MM.1S (cell line): Measurements from ENCODE around the gene ACSS1.

Source experiments
- DNase-seq: peaks from one replicate; pipeline ENCODE4 v3.0.0-alpha.2; 2015
- H2AFZ ChIP-seq: fragments of 300-600 bp; sonication (generic); 2 replicates; pipeline ENCODE4 v1.6.0; 2016; ENCODE audit warnings: antibody characterized with exemption, low read length
- H3F3A ChIP-seq: fragments of 300-600 bp; sonication (generic); 2 replicates; pipeline ENCODE4 v1.6.1; 2016; ENCODE audit warnings: mild to moderate bottlenecking, antibody characterized with exemption, low read length, moderate library complexity, mixed read lengths; ENCODE audit not compliant: insufficient read depth
- H3K27ac ChIP-seq: fragments of 300-600 bp; sonication (generic); 2 replicates; pipeline ENCODE4 v1.5.1; 2016; ENCODE audit warnings: mild to moderate bottlenecking, low read length
- H3K27me3 ChIP-seq: fragments of 300-600 bp; sonication (generic); replicated peaks from 2 replicates; pipeline ENCODE4 v1.6.0; 2016; ENCODE audit warnings: low read length; ENCODE audit not compliant: insufficient read depth
- H3K36me3 ChIP-seq: fragments of 300-600 bp; sonication (generic); replicated peaks from 2 replicates; pipeline ENCODE4 v1.6.1; 2016; ENCODE audit warnings: mild to moderate bottlenecking, low read length, mixed read lengths; ENCODE audit not compliant: insufficient read depth
- H3K4me1 ChIP-seq: fragments of 300-600 bp; sonication (generic); 2 replicates; pipeline ENCODE4 v1.6.1; 2016; ENCODE audit warnings: low read length, mixed read lengths
- H3K4me2 ChIP-seq: fragments of 300-600 bp; sonication (generic); 2 replicates; pipeline ENCODE4 v1.6.0; 2016; ENCODE audit warnings: low read depth, low read length
- H3K4me3 ChIP-seq: fragments of 300-600 bp; sonication (generic); 2 replicates; pipeline ENCODE4 v1.5.1; 2016; ENCODE audit warnings: low read length, mixed read lengths
- H3K79me2 ChIP-seq: fragments of 300-600 bp; sonication (generic); 2 replicates; pipeline ENCODE4 v1.6.1; 2016; ENCODE audit warnings: mixed run types, low read length, mixed read lengths
- H3K9ac ChIP-seq: fragments of 300-600 bp; sonication (generic); 2 replicates; pipeline ENCODE4 v1.6.1; 2016; ENCODE audit warnings: low read length, mixed read lengths
- H3K9me2 ChIP-seq: fragments of 300-600 bp; sonication (generic); replicated peaks from 2 replicates; pipeline ENCODE4 v1.6.1; 2016; ENCODE audit warnings: mild to moderate bottlenecking, low read length, mixed read lengths; ENCODE audit not compliant: insufficient read depth
- H3K9me3 ChIP-seq: fragments of 300-600 bp; sonication (generic); replicated peaks from 2 replicates; pipeline ENCODE4 v1.6.1; 2016; ENCODE audit warnings: mild to moderate bottlenecking, low read length, mixed read lengths; ENCODE audit not compliant: insufficient read depth
- H4K20me1 ChIP-seq: fragments of 300-600 bp; sonication (generic); 2 replicates; pipeline ENCODE4 v1.6.1; 2016; ENCODE audit warnings: mild to moderate bottlenecking, low read length, moderate library complexity, mixed read lengths; ENCODE audit not compliant: insufficient read depth
- CTCF ChIP-seq: fragments of 300-600 bp; sonication (generic); IDR thresholded peaks from 2 replicates; pipeline ENCODE4 v1.5.1; 2016; ENCODE audit warnings: antibody characterized with exemption, low read length, mixed read lengths
- EZH2 ChIP-seq: fragments of 300-600 bp; sonication (generic); optimal IDR thresholded peaks from 2 replicates; pipeline ENCODE3; 2017; ENCODE audit warnings: low read depth, mild to moderate bottlenecking, antibody characterized with exemption, low read length, mixed read lengths
- EZH2phosphoT487 ChIP-seq: fragments of 300-600 bp; sonication (generic); IDR thresholded peaks from 2 replicates; pipeline ENCODE4 v1.6.1; 2018; ENCODE audit warnings: antibody characterized with exemption, low read length

The ACSS1 gene

GRCh38 chr20:25053255-25054031 lies 4.5 kb downstream of the ACSS1 start:
- Histone ChIP-seq H3K27ac (peak overlapping the region; percentile 60; the same call in 1 of the 2 replicates), H3K9me2 (no peaks in the 10 kb centered on the region), H3K4me2 (peak overlapping the region; percentile 99), H3K4me3 (peak overlapping the region; percentile 31; the same call in 1 of the 2 replicates), H3K9ac (peak overlapping the region; percentile 15; the same call in 1 of the 2 replicates), H3F3A (peaks cover 42% of the 10 kb centered on the region), H4K20me1 (no peaks in the 10 kb centered on the region), H2AFZ (no peak overlapping the region), H3K27me3 (no peaks in the 10 kb centered on the region), H3K9me3 (no peaks in the 10 kb centered on the region), H3K4me1 (peaks cover 43% of the 10 kb centered on the region), H3K36me3 (no peaks in the 10 kb centered on the region), H3K79me2 (peaks cover 93% of the 10 kb centered on the region)
- peak; percentile 42 for DNase-seq
- TF ChIP-seq EZH2phosphoT487: no peak
- no peak for TF ChIP-seq EZH2
- no peak for TF ChIP-seq CTCF

DNA sequence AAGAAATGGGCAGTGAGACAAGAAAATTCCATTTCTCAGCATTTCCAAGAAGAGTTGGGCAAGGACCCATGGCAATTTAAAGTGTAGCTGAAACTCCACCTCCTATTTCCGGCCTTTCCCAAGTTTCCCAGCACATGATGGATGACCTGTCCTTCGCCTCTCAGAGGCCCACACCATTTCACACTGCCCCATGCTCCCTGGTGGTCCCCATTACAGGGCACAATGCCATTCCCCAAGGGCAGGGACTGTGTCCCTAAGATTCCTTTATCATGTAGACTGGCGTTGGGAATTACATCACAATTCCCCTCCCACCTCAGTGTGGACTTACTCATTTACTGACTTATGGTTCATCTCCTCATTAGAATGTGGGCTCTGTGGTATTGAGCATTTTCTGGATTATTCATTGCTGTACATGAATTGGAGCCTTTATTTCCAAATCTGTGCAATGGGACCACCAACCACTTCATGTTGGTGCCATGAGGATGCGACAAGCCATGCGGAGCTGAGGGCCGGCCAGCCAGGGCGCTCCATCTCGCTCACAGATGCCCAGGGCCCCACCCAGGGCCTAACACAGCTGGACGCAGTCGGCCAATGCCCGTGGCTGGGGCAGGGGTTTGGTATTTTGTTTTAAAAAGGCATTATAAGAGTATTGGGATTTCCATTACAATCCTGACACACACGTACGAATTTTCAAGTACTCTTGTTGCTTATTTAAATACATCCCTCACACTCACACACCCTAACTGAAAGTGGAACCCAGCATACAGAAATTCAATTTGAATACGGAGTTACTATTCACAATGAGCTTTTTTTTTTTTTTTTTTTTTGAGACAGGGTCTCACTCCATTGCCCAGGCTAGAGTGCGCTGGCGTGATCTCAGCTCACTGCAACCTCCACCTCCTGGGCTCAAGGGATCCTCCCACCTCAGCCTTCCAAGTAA lies 5.4 kb downstream of the ACSS1 start:
- TF ChIP-seq EZH2phosphoT487 (no peak), EZH2 (no peak), CTCF (no peak)
- H3K4me1 ChIP-seq: peaks cover 41% of the 10 kb centered on the region
- DNase-seq: no peak
- H3K9me3 ChIP-seq: no peaks in the 10 kb centered on the region
- peaks cover 41% of the 10 kb centered on the region for H3F3A ChIP-seq
- H3K4me3 ChIP-seq: no peak overlapping the region
- peaks cover 99% of the 10 kb centered on the region for H3K79me2 ChIP-seq
- peak overlapping the region; percentile 99; the same call in 1 of the 2 replicates for H3K4me2 ChIP-seq
- no peak overlapping the region for H3K27ac ChIP-seq
- no peak overlapping the region for H2AFZ ChIP-seq
- no peaks in the 10 kb centered on the region for H4K20me1 ChIP-seq
- 0 out of 2 replicates have a peak, but pooled peaks cover 4% of the 10 kb centered on the region for H3K36me3 ChIP-seq
- H3K27me3 ChIP-seq: no peaks in the 10 kb centered on the region
- H3K9me2 ChIP-seq: no peaks in the 10 kb centered on the region
- H3K9ac ChIP-seq: no peak overlapping the region; the same call in 1 of the 2 replicates

DNA sequence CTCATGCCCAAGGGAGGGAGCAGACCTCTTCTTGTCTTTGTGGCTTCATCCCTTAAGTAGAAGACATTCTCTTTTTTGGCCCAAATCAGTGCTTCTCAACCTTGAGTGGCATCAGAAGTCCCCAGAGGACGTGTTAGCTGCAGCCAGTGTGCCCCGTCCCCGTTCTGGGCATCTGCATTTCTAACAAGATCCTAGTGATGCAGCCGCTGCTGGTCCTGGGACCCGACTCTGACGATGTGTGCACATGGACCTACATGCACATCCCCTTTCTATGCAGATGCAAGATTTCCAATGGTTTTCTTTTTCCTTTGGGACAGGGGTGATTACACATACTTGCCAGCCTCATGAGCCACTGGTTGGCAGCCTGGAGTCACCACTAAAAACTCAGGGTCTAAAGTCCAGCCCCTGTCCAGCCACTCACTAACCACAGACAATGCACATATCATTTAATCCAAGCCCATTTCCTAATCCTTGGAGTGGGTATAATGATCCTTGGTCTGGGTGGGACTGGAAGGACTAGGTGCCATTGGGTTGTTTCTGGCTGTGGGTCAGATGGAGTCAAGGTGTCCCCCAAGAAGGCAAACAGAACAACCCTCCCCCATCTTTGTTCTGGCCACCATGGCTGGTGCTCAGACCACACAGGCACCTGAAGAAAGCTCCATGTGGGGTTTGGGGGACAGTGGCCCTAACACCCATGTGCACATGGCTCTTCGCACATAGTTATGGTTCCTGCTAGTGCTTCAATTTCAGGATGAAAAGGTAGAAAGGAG lies 6.4 kb downstream of the ACSS1 start:
- Histone ChIP-seq H3K36me3 (0 out of 2 replicates have a peak, but pooled peaks cover 4% of the 10 kb centered on the region), H3K9ac (no peak overlapping the region), H3K27me3 (no peaks in the 10 kb centered on the region), H3K9me3 (no peaks in the 10 kb centered on the region), H3K9me2 (no peaks in the 10 kb centered on the region), H4K20me1 (no peaks in the 10 kb centered on the region), H3K4me2 (no peak overlapping the region), H3F3A (peaks cover 32% of the 10 kb centered on the region), H3K27ac (no peak overlapping the region), H3K4me1 (peaks cover 41% of the 10 kb centered on the region), H3K79me2 (peaks cover 97% of the 10 kb centered on the region), H3K4me3 (no peak overlapping the region), H2AFZ (no peak overlapping the region)
- TF ChIP-seq EZH2phosphoT487: no peak
- TF ChIP-seq EZH2: no peak
- no peak for TF ChIP-seq CTCF
- no peak for DNase-seq
